ENCODE measurements around the gene MICAL2.

MICAL2 gene

GRCh38 chr11:12246147-12246546 lies 135.8 kb downstream of the MICAL2 start:
- peaks cover 11% of the 10 kb centered on the region; the same call in 1 of the 2 replicates for H3K4me1 ChIP-seq (ENCODE audit: insufficient read depth, low read length)
- no peaks in the 10 kb centered on the region for H3K36me3 ChIP-seq (ENCODE audit: insufficient read depth, low read depth, low read length)
- no peaks in the 10 kb centered on the region for H3K9me3 ChIP-seq (ENCODE audit: insufficient read depth, low read depth, low read length)
- H3K4me3 ChIP-seq (ENCODE audit: low read length) = no peak overlapping the region
- no peak overlapping the region for H3K27ac ChIP-seq (ENCODE audit: low read length)
- no peak overlapping the region for H3K9ac ChIP-seq (ENCODE audit: low read depth, low read length)
- H3K27me3 ChIP-seq (ENCODE audit: insufficient read depth, low read length) = no peaks in the 10 kb centered on the region

GRCh38 chr11:12246989-12247388 lies 136.6 kb downstream of the MICAL2 start:
- H3K36me3 ChIP-seq (ENCODE audit: insufficient read depth, low read depth, low read length) = no peaks in the 10 kb centered on the region
- no peaks in the 10 kb centered on the region for H3K27me3 ChIP-seq (ENCODE audit: insufficient read depth, low read length)
- no peak overlapping the region for H3K4me3 ChIP-seq (ENCODE audit: low read length)
- no peak overlapping the region for H3K27ac ChIP-seq (ENCODE audit: low read length)
- H3K9me3 ChIP-seq (ENCODE audit: insufficient read depth, low read depth, low read length) = no peaks in the 10 kb centered on the region
- H3K4me1 ChIP-seq (ENCODE audit: insufficient read depth, low read length) = peaks cover 11% of the 10 kb centered on the region; the same call in 1 of the 2 replicates
- no peak overlapping the region for H3K9ac ChIP-seq (ENCODE audit: low read depth, low read length)

DNA sequence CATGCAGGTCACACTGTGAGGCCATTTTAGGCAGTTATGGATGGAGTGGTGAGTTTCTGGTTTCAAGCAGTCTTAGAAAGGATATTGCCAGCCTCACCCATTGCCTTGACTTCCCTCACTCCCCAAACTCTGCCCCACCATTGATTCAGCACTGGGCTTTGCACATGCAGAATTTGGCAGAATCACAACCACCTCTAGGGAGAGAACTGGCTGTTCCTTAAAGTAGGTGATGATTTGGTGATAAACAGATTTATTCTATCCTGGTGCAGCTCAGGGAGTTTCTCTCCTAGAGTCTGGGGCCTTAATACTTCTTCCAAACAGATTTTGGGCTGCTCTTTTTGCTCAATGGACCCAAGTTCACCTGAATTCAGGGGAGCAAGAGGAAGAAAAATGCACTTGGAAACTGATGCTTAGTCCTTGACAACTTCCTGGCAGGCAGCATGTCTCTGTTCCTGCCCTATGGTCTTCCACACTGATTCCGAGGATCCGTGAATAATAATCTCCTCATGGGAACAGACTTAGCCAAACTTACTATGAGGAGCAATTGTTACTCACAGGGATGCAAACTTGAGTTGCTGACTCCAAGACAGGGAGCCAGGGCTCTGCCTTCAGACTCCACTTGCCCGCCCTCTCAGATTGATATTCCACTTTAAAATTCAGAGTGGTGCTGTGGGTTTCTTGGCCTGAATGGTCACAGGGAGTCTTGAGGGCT lies 137.3 kb downstream of the MICAL2 start:
- Histone ChIP-seq H3K4me1 (ENCODE audit: insufficient read depth, low read length) (peaks cover 11% of the 10 kb centered on the region; the same call in 1 of the 2 replicates), H3K27ac (ENCODE audit: low read length) (no peak overlapping the region), H3K36me3 (ENCODE audit: insufficient read depth, low read depth, low read length) (no peaks in the 10 kb centered on the region), H3K9me3 (ENCODE audit: insufficient read depth, low read depth, low read length) (no peaks in the 10 kb centered on the region), H3K9ac (ENCODE audit: low read depth, low read length) (no peak overlapping the region), H3K4me3 (ENCODE audit: low read length) (no peak overlapping the region), H3K27me3 (ENCODE audit: insufficient read depth, low read length) (no peaks in the 10 kb centered on the region)

DNA sequence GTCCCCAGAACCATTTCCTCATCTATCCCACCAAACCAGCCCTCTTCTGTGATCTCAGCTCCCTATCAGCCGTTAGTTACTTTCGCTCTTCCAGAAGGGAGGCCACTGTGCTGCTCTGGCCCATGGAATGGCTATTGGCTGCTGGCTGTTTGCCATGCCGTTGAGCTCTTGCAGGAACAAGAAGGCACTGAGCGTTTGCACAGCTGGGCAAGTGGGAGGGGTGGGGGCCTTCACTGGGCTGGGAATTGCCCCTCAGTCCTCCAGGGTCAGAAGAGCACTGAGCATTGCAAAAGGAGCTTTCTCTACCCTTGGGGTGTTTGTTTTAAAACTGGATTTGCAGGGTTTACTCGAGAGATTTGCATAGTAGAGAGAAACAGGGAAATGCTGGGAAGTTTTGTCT lies 137.9 kb downstream of the MICAL2 start:
- Histone ChIP-seq H3K4me3 (ENCODE audit: low read length) (no peak overlapping the region), H3K4me1 (ENCODE audit: insufficient read depth, low read length) (peaks cover 11% of the 10 kb centered on the region; the same call in 1 of the 2 replicates), H3K9me3 (ENCODE audit: insufficient read depth, low read depth, low read length) (no peaks in the 10 kb centered on the region), H3K27ac (ENCODE audit: low read length) (no peak overlapping the region), H3K36me3 (ENCODE audit: insufficient read depth, low read depth, low read length) (no peaks in the 10 kb centered on the region), H3K27me3 (ENCODE audit: insufficient read depth, low read length) (no peaks in the 10 kb centered on the region), H3K9ac (ENCODE audit: low read depth, low read length) (no peak overlapping the region)

GRCh38 chr11:12249590-12250260 lies 139.3 kb downstream of the MICAL2 start:
- no peak overlapping the region for H3K9ac ChIP-seq (ENCODE audit: low read depth, low read length)
- no peak overlapping the region for H3K4me3 ChIP-seq (ENCODE audit: low read length)
- H3K9me3 ChIP-seq (ENCODE audit: insufficient read depth, low read depth, low read length) = no peaks in the 10 kb centered on the region
- H3K27me3 ChIP-seq (ENCODE audit: insufficient read depth, low read length) = no peaks in the 10 kb centered on the region
- no peaks in the 10 kb centered on the region for H3K36me3 ChIP-seq (ENCODE audit: insufficient read depth, low read depth, low read length)
- no peak overlapping the region for H3K27ac ChIP-seq (ENCODE audit: low read length)
- H3K4me1 ChIP-seq (ENCODE audit: insufficient read depth, low read length) = peaks cover 11% of the 10 kb centered on the region; the same call in 1 of the 2 replicates

DNA sequence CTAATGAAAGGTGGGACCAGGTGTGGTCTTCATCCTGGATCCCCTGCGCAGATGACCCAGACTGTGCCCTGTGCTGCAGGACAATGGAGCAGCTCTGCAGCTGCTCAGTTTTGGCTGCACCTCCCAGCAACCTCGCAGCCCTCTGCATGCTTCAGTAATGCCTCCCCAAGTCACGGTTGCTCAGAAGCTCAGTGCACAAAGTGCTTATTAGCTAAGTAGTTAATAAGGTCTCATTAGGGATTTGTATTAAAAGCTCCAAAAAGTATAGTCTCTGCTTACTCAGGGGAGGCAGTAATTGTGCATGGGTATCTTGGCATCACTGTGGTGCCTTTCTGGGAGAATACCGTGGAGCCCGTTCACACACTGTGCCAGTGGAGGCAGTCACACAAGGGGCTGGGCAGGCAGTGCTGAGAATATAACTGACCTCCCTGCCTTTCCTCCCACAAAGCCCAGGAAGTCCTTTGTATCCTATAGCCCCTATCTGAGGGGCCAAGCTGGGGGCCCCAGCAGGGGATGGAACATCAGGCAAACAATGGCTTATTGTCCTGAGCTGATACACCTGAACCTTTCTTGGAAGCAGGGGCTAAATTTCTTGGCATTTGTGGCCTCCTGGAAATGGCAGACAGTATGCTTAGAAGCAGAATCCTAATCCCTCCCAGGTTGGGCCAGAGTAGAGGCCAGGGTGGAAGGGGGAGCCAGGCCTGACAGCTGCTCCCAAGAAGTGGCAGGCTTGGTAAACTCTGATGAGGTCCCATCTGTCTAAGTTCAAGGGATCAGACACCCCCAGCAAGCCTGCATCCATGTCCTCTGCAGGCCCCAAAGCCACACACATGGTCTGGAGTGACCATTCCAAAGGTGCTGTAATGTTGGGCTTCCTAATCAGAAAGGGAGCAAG lies 141.5 kb downstream of the MICAL2 start:
- no peaks in the 10 kb centered on the region for H3K9me3 ChIP-seq (ENCODE audit: insufficient read depth, low read depth, low read length)
- no peak overlapping the region; the same call in 1 of the 2 replicates for H3K9ac ChIP-seq (ENCODE audit: low read depth, low read length)
- H3K4me3 ChIP-seq (ENCODE audit: low read length) = no peak overlapping the region
- H3K27me3 ChIP-seq (ENCODE audit: insufficient read depth, low read length) = no peaks in the 10 kb centered on the region
- H3K4me1 ChIP-seq (ENCODE audit: insufficient read depth, low read length) = peaks cover 11% of the 10 kb centered on the region; the same call in 1 of the 2 replicates
- H3K36me3 ChIP-seq (ENCODE audit: insufficient read depth, low read depth, low read length) = no peaks in the 10 kb centered on the region
- no peak overlapping the region for H3K27ac ChIP-seq (ENCODE audit: low read length)

GRCh38 chr11:12253843-12254281 lies 143.5 kb downstream of the MICAL2 start:
- Histone ChIP-seq H3K9ac (ENCODE audit: low read depth, low read length) (no peak overlapping the region), H3K9me3 (ENCODE audit: insufficient read depth, low read depth, low read length) (no peaks in the 10 kb centered on the region), H3K27me3 (ENCODE audit: insufficient read depth, low read length) (no peaks in the 10 kb centered on the region), H3K27ac (ENCODE audit: low read length) (no peak overlapping the region), H3K4me3 (ENCODE audit: low read length) (no peak overlapping the region), H3K4me1 (ENCODE audit: insufficient read depth, low read length) (peaks cover 4% of the 10 kb centered on the region; the same call in 1 of the 2 replicates), H3K36me3 (ENCODE audit: insufficient read depth, low read depth, low read length) (no peaks in the 10 kb centered on the region)

GRCh38 chr11:12258451-12258850 lies 148.1 kb downstream of the MICAL2 start:
- Histone ChIP-seq H3K4me1 (ENCODE audit: insufficient read depth, low read length) (no peaks in the 10 kb centered on the region), H3K36me3 (ENCODE audit: insufficient read depth, low read depth, low read length) (no peaks in the 10 kb centered on the region), H3K4me3 (ENCODE audit: low read length) (no peak overlapping the region), H3K27me3 (ENCODE audit: insufficient read depth, low read length) (no peaks in the 10 kb centered on the region), H3K9ac (ENCODE audit: low read depth, low read length) (no peak overlapping the region), H3K27ac (ENCODE audit: low read length) (no peak overlapping the region), H3K9me3 (ENCODE audit: insufficient read depth, low read depth, low read length) (no peaks in the 10 kb centered on the region)

- H3K36me3 ChIP-seq (ENCODE audit: insufficient read depth, low read depth, low read length) = no peaks in the 10 kb centered on the region
- H3K27me3 ChIP-seq (ENCODE audit: insufficient read depth, low read length) = no peaks in the 10 kb centered on the region
- H3K4me1 ChIP-seq (ENCODE audit: insufficient read depth, low read length) = no peaks in the 10 kb centered on the region
- H3K9ac ChIP-seq (ENCODE audit: low read depth, low read length) = no peak overlapping the region
- H3K4me3 ChIP-seq (ENCODE audit: low read length) = no peak overlapping the region
- H3K27ac ChIP-seq (ENCODE audit: low read length) = no peak overlapping the region
- no peaks in the 10 kb centered on the region for H3K9me3 ChIP-seq (ENCODE audit: insufficient read depth, low read depth, low read length)
These were observed 149.6 kb downstream of the MICAL2 start for GRCh38 chr11:12259956-12260355.

GRCh38 chr11:12260731-12261521 lies 150.5 kb downstream of the MICAL2 start:
- Histone ChIP-seq H3K9ac (ENCODE audit: low read depth, low read length) (no peak overlapping the region), H3K4me3 (ENCODE audit: low read length) (no peak overlapping the region), H3K9me3 (ENCODE audit: insufficient read depth, low read depth, low read length) (no peaks in the 10 kb centered on the region), H3K36me3 (ENCODE audit: insufficient read depth, low read depth, low read length) (no peaks in the 10 kb centered on the region), H3K4me1 (ENCODE audit: insufficient read depth, low read length) (no peaks in the 10 kb centered on the region), H3K27me3 (ENCODE audit: insufficient read depth, low read length) (no peaks in the 10 kb centered on the region), H3K27ac (ENCODE audit: low read length) (no peak overlapping the region)

DNA sequence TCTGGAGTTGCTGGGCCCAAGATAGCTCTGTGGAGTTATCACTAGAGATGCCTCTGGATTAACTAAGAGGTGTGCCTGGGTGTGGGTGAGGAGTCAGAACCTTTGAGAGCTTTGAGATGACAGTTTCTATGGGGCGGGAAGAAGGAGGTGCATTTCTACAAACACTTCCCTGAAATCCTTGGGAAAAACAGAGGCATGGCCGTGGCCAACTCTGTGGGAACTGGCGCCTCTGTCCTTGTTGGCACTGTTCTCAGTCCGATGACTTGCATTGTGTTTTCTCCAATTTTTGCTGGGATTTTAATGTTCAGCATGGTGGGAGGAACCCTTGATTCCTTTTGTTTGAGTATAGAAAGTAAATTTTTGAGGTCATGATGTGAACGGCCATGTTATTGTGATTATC lies 151.2 kb downstream of the MICAL2 start:
- H3K27ac ChIP-seq (ENCODE audit: low read length) = no peak overlapping the region
- no peaks in the 10 kb centered on the region for H3K4me1 ChIP-seq (ENCODE audit: insufficient read depth, low read length)
- no peaks in the 10 kb centered on the region for H3K36me3 ChIP-seq (ENCODE audit: insufficient read depth, low read depth, low read length)
- H3K9ac ChIP-seq (ENCODE audit: low read depth, low read length) = no peak overlapping the region
- H3K27me3 ChIP-seq (ENCODE audit: insufficient read depth, low read length) = no peaks in the 10 kb centered on the region
- H3K9me3 ChIP-seq (ENCODE audit: insufficient read depth, low read depth, low read length) = no peaks in the 10 kb centered on the region
- H3K4me3 ChIP-seq (ENCODE audit: low read length) = no peak overlapping the region
